DND-41 (cell line): ENCODE results near the gene FRY.

Experiments used
- ATAC-seq: fragments of 200-7000 bp; cut with Tn5 transposase; 3 replicates; pipeline ENCODE4 v1.9.1; 2021; ENCODE audit warnings: low read depth; ENCODE audit not compliant: insufficient read depth
- DNase-seq: peaks from one replicate; pipeline ENCODE4 v3.0.0-alpha.2; 2020
- H2AFZ ChIP-seq: 2 replicates; pipeline ENCODE4 v1.6.0; 2012; ENCODE audit warnings: low read depth, low read length
- H3K27ac ChIP-seq: 2 replicates; pipeline ENCODE4 v1.5.1; 2012; ENCODE audit warnings: low read length, inconsistent platforms
- H3K27me3 ChIP-seq: fragments of 200-600 bp; sonication (generic); 2 replicates; pipeline ENCODE4 v1.6.0; 2012; ENCODE audit warnings: low read length, mild to moderate bottlenecking, inconsistent platforms; ENCODE audit not compliant: insufficient read depth, poor library complexity
- H3K36me3 ChIP-seq: 2 replicates; pipeline ENCODE4 v1.5.1; 2012; ENCODE audit warnings: low read length, inconsistent platforms; ENCODE audit not compliant: insufficient read depth
- H3K4me1 ChIP-seq: 2 replicates; pipeline ENCODE4 v1.5.1; 2012; ENCODE audit warnings: mild to moderate bottlenecking, low read length; ENCODE audit not compliant: insufficient read depth
- H3K4me2 ChIP-seq: 2 replicates; pipeline ENCODE4 v1.6.0; 2012; ENCODE audit warnings: mild to moderate bottlenecking, moderate library complexity, low read length, inconsistent platforms; ENCODE audit not compliant: insufficient read depth
- H3K4me3 ChIP-seq, 2 experiments: fragments of 200-600 bp in 1 of 2; shearing (Covaris generic) in 1 of 2; 2 replicates each; pipeline ENCODE4 v1.5.1; 2012 to 2016; ENCODE audit warnings: inconsistent platforms in 2 of 2, low read length in 2 of 2, mild to moderate bottlenecking in 2 of 2, low read depth in 1 of 2, moderate library complexity in 1 of 2
- H3K79me2 ChIP-seq: 2 replicates; pipeline ENCODE4 v1.6.0; 2012; ENCODE audit warnings: low read length, inconsistent platforms; ENCODE audit not compliant: insufficient read depth
- H3K9ac ChIP-seq: 2 replicates; pipeline ENCODE4 v1.6.0; 2012; ENCODE audit warnings: low read depth, mild to moderate bottlenecking, inconsistent platforms, low read length, moderate library complexity
- H3K9me3 ChIP-seq: 2 replicates; pipeline ENCODE4 v1.5.1; 2012; ENCODE audit warnings: low read length, moderate library complexity, mild to moderate bottlenecking, inconsistent platforms; ENCODE audit not compliant: insufficient read depth, severe bottlenecking
- H4K20me1 ChIP-seq: 2 replicates; pipeline ENCODE4 v1.6.0; 2012; ENCODE audit warnings: low read length; ENCODE audit not compliant: insufficient read depth
- EZH2 ChIP-seq: IDR thresholded peaks from 3 replicates; pipeline ENCODE4 v1.6.1; 2012; ENCODE audit warnings: borderline replicate concordance, low read depth, mild to moderate bottlenecking, moderate library complexity, low read length, inconsistent platforms; ENCODE audit not compliant: severe bottlenecking
- TF ChIP-seq, protein P1 (sequence below): IDR thresholded peaks from 2 replicates; pipeline ENCODE4 v1.5.1; 2012; ENCODE audit warnings: borderline replicate concordance, low read length, moderate library complexity, mild to moderate bottlenecking; ENCODE audit not compliant: poor library complexity, severe bottlenecking; ENCODE audit errors: extremely low read depth

Gene FRY

DNA sequence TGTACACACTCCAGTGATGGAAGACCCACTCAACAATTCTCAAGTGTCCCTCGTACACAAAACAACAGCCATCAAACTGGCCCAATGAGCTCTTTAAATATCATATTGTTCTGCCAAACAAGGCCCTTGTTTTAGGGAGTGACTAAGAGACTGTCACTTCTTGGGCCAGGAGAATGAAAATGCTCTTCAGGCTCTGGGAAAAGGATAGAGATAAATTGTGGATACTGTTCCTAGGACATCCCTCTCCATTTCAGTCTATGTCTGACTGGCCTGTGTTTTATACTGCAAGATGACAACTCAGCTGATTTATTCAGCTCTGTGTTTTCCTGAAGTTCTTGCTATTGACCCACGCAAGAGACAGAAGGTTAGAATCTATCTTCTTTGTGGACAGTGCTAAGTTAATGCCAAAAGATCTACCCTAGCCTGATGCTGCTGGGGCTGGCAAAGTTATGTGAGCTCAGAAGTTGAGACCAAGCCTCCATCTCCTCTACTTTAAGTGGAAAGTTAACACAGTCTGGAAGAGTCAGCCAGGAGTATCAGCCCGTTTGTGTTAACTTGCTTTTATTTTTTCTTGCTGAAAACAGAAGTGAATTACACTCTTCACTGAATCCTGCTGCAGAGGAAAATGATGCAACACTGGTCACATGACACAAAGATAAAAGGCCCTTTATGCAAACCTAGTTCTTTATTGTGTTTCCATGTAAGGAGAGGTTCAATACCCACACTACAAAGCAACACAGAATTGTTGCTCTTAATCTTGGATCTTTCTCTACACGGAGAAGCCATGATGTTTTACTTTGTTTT lies 14.6 kb downstream of the FRY start:
- Histone ChIP-seq H3K4me3 (no peak overlapping the region), H3K9me3 (no peaks in the 10 kb centered on the region), H3K27me3 (peaks cover 4% of the 10 kb centered on the region), H2AFZ (peak overlapping the region; percentile 80), H3K27ac (peak overlapping the region; percentile 37; the same call in 1 of the 2 replicates), H3K4me1 (peaks cover 14% of the 10 kb centered on the region), H3K79me2 (no peaks in the 10 kb centered on the region), H3K36me3 (no peaks in the 10 kb centered on the region), H3K9ac (no peak overlapping the region), H4K20me1 (no peaks in the 10 kb centered on the region), H3K4me2 (peak overlapping the region; percentile 12; the same call in 1 of the 2 replicates)
- ATAC-seq (peak; percentile 86), DNase-seq (peak; percentile 29)
- no peak for TF ChIP-seq EZH2
- TF ChIP-seq, protein P1, sequence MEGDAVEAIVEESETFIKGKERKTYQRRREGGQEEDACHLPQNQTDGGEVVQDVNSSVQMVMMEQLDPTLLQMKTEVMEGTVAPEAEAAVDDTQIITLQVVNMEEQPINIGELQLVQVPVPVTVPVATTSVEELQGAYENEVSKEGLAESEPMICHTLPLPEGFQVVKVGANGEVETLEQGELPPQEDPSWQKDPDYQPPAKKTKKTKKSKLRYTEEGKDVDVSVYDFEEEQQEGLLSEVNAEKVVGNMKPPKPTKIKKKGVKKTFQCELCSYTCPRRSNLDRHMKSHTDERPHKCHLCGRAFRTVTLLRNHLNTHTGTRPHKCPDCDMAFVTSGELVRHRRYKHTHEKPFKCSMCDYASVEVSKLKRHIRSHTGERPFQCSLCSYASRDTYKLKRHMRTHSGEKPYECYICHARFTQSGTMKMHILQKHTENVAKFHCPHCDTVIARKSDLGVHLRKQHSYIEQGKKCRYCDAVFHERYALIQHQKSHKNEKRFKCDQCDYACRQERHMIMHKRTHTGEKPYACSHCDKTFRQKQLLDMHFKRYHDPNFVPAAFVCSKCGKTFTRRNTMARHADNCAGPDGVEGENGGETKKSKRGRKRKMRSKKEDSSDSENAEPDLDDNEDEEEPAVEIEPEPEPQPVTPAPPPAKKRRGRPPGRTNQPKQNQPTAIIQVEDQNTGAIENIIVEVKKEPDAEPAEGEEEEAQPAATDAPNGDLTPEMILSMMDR: no peak

DNA sequence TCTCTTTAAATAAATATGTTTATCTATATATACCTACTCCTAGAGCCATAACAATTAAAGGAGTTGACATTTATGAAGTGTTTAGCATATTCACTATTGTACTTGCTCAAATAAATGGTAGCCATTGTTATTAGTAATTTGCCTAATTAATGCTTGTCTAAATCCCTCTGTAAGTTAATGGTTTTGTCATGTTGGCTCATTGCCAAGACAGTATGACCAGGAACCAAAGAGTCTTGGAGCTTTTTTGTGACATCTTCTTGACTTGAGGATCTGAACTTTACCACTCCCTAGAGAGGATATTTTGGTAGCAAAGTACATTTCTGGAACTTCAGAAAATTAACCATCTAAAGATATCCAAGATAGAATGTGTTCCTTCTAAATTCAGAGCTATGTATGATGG lies 15.5 kb downstream of the FRY start:
- Histone ChIP-seq H3K79me2 (no peaks in the 10 kb centered on the region), H3K27ac (no peak overlapping the region), H2AFZ (no peak overlapping the region), H4K20me1 (no peaks in the 10 kb centered on the region), H3K36me3 (no peaks in the 10 kb centered on the region), H3K9me3 (no peaks in the 10 kb centered on the region), H3K27me3 (no peaks in the 10 kb centered on the region), H3K4me2 (no peak overlapping the region), H3K9ac (no peak overlapping the region), H3K4me1 (peaks cover 14% of the 10 kb centered on the region), H3K4me3 (no peak overlapping the region)
- ATAC-seq: no peak
- no peak for DNase-seq
- no peak for TF ChIP-seq EZH2
- TF ChIP-seq, protein P1: no peak

DNA sequence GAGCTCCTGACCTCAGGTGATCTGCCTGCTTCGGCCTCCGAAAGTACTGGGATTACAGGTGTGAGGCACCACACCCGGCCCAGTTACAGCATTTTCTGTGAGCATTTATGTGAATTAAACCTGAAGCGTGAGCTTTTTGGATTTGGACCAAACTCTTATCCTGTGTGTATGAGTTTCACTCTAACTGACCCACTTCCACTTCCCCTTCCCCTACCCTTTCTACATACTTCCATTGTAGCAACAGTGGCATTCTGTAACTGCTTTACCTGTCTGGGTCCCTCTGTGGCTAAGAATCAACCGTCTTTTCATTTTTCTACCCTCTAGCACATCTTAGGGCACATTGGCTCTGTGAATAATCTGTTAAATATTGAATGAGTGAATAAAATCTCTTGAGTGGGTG lies 16.2 kb downstream of the FRY start:
- H3K9me3 ChIP-seq: no peaks in the 10 kb centered on the region
- no peak overlapping the region for H3K27ac ChIP-seq
- no peaks in the 10 kb centered on the region for H3K36me3 ChIP-seq
- no peaks in the 10 kb centered on the region for H3K79me2 ChIP-seq
- no peaks in the 10 kb centered on the region for H4K20me1 ChIP-seq
- no peak overlapping the region for H3K4me2 ChIP-seq
- DNase-seq: no peak
- H3K9ac ChIP-seq: no peak overlapping the region
- H3K27me3 ChIP-seq: no peaks in the 10 kb centered on the region
- H3K4me1 ChIP-seq: peaks cover 14% of the 10 kb centered on the region
- TF ChIP-seq, protein P1: no peak
- TF ChIP-seq EZH2: no peak
- H2AFZ ChIP-seq: no peak overlapping the region
- no peak for ATAC-seq
- H3K4me3 ChIP-seq: no peak overlapping the region
